IMR-90 (cell line): Measurements from ENCODE around the gene CSNK1G2. TPM values are rescaled to one million over a fixed set of nuclear protein-coding genes. Genes with fewer than 3 reads are reported as not detected.

Source experiments
- ATAC-seq: fragments of 200-7000 bp; cut with Tn5 transposase; 2 replicates; pipeline ENCODE4 v1.9.1; 2020; ENCODE audit warnings: low read depth, mild to moderate bottlenecking, moderate library complexity
- BruUV-seq: library from RNA; stranded (reverse); fragments of 400-500 nt; replicated peaks from 2 replicates; lab custom pipeline; 2021; lab: Mats Ljungman, UMichigan
- CTCF ChIA-PET: fragments of 300-600 bp; formaldehyde crosslinking; extraction: SDS; loops from one replicate; lab custom pipeline; 2021; ENCODE audit warnings: antibody characterized with exemption; lab: Yijun Ruan, JAX
- POLR2A ChIA-PET: fragments of 300-600 bp; sonication (Branson Sonifier 250); formaldehyde crosslinking; loops from one replicate; lab custom pipeline; 2022; ENCODE audit warnings: antibody characterized with exemption; ENCODE audit not compliant: unreplicated experiment; lab: Charles Lee
- DNase-seq: peaks from one replicate; pipeline ENCODE4 v3.0.0; 2013
- H2AFZ ChIP-seq: replicated peaks from 2 replicates; pipeline ENCODE3; 2013; ENCODE audit warnings: low read length, mild to moderate bottlenecking; ENCODE audit not compliant: poor library complexity
- H2AK5ac ChIP-seq: 2 replicates; pipeline ENCODE4 v1.6.1; 2013; ENCODE audit warnings: low read depth, low read length, inconsistent platforms
- H2AK9ac ChIP-seq: replicated peaks from 2 replicates; pipeline ENCODE3; 2013; ENCODE audit warnings: mild to moderate bottlenecking, low read depth, low read length, moderate library complexity; ENCODE audit not compliant: poor library complexity
- H2BK120ac ChIP-seq: 2 replicates; pipeline ENCODE4 v1.6.1; 2013; ENCODE audit warnings: low read depth, low read length, inconsistent platforms
- H2BK15ac ChIP-seq: 3 replicates; pipeline ENCODE4 v1.6.1; 2013; ENCODE audit warnings: low read depth, low read length, inconsistent platforms
- H2BK20ac ChIP-seq: 2 replicates; pipeline ENCODE4 v1.6.1; 2013; ENCODE audit warnings: low read depth, mild to moderate bottlenecking, inconsistent platforms, low read length, moderate library complexity
- H2BK5ac ChIP-seq: 2 replicates; pipeline ENCODE4 v1.6.1; 2013; ENCODE audit warnings: mild to moderate bottlenecking, low read depth, low read length, inconsistent platforms; ENCODE audit not compliant: poor library complexity, severe bottlenecking
- H3K14ac ChIP-seq: replicated peaks from 2 replicates; pipeline ENCODE4 v1.6.1; 2013; ENCODE audit warnings: low read depth, low read length, inconsistent platforms
- H3K18ac ChIP-seq: 2 replicates; pipeline ENCODE4 v1.6.1; 2013; ENCODE audit warnings: low read depth, low read length, control low read depth
- H3K23ac ChIP-seq: 2 replicates; pipeline ENCODE4 v1.6.1; 2013; ENCODE audit warnings: low read depth, low read length, inconsistent platforms
- H3K27ac ChIP-seq: 2 replicates; pipeline ENCODE4 v1.5.1; 2013; ENCODE audit warnings: mild to moderate bottlenecking, control low read depth, low read length; ENCODE audit not compliant: insufficient read depth
- H3K27me3 ChIP-seq: 2 replicates; pipeline ENCODE4 v1.6.1; 2013; ENCODE audit warnings: low read length; ENCODE audit not compliant: control insufficient read depth, insufficient read depth
- H3K36me3 ChIP-seq: 2 replicates; pipeline ENCODE4 v1.6.1; 2013; ENCODE audit warnings: low read length, mixed read lengths; ENCODE audit not compliant: control insufficient read depth, insufficient read depth
- H3K4ac ChIP-seq: 2 replicates; pipeline ENCODE4 v1.6.1; 2013; ENCODE audit warnings: low read depth, low read length, inconsistent platforms
- H3K4me1 ChIP-seq: 2 replicates; pipeline ENCODE4 v1.6.1; 2013; ENCODE audit warnings: low read length, mixed read lengths; ENCODE audit not compliant: control insufficient read depth, insufficient read depth
- H3K4me2 ChIP-seq: 2 replicates; pipeline ENCODE4 v1.6.1; 2013; ENCODE audit warnings: low read depth, mild to moderate bottlenecking, control low read depth, low read length, moderate library complexity
- H3K4me3 ChIP-seq: 2 replicates; pipeline ENCODE4 v1.5.1; 2013; ENCODE audit warnings: low read depth, mild to moderate bottlenecking, control low read depth, low read length, moderate library complexity; ENCODE audit not compliant: insufficient read depth
- H3K56ac ChIP-seq: 2 replicates; pipeline ENCODE4 v1.6.1; 2013; ENCODE audit warnings: low read length, inconsistent platforms; ENCODE audit not compliant: insufficient read depth; ENCODE audit errors: extremely low read depth
- H3K79me1 ChIP-seq, 2 experiments: 2 replicates each; pipeline ENCODE4 v1.6.1; 2013; ENCODE audit warnings: low read length in 2 of 2, inconsistent platforms in 1 of 2, low read depth in 1 of 2
- H3K9ac ChIP-seq: 2 replicates; pipeline ENCODE4 v1.6.1; 2013; ENCODE audit warnings: low read depth, low read length, control low read depth
- H3K9me1 ChIP-seq: 2 replicates; pipeline ENCODE4 v1.6.1; 2013; ENCODE audit warnings: low read length, inconsistent platforms; ENCODE audit not compliant: insufficient read depth
- H3K9me3 ChIP-seq: 2 replicates; pipeline ENCODE4 v1.6.1; 2013; ENCODE audit warnings: low read length; ENCODE audit not compliant: control insufficient read depth, insufficient read depth
- H4K20me1 ChIP-seq: 2 replicates; pipeline ENCODE4 v1.6.1; 2013; ENCODE audit warnings: low read length, inconsistent platforms; ENCODE audit not compliant: insufficient read depth
- H4K5ac ChIP-seq: 2 replicates; pipeline ENCODE4 v1.6.1; 2013; ENCODE audit warnings: mild to moderate bottlenecking, low read depth, low read length, control low read depth
- H4K8ac ChIP-seq, 2 experiments: 2 replicates each; pipeline ENCODE4 v1.6.1; 2013; ENCODE audit warnings: low read depth in 2 of 2, low read length in 2 of 2, control low read depth in 1 of 2, inconsistent platforms in 1 of 2
- H4K91ac ChIP-seq: 2 replicates; pipeline ENCODE4 v1.6.1; 2013; ENCODE audit warnings: low read depth, low read length, inconsistent platforms; ENCODE audit not compliant: insufficient read depth
- BHLHE40 ChIP-seq: fragments of 150-350 bp; IDR thresholded peaks from 2 replicates; pipeline ENCODE4 v1.6.1; 2016; ENCODE audit warnings: mild to moderate bottlenecking, low read depth, low read length
- CEBPB ChIP-seq: IDR thresholded peaks from 2 replicates; pipeline ENCODE4 v1.6.1; 2012; ENCODE audit warnings: low read depth, low read length, improper control_type of control experiment
- FOS ChIP-seq: fragments of 150-350 bp; IDR thresholded peaks from 2 replicates; pipeline ENCODE4 v1.6.1; 2016; ENCODE audit warnings: low read depth, low read length
- MAFK ChIP-seq: IDR thresholded peaks from 2 replicates; pipeline ENCODE4 v1.6.1; 2012; ENCODE audit warnings: low read depth, low read length, improper control_type of control experiment
- NFE2L2 ChIP-seq: fragments of 150-350 bp; IDR thresholded peaks from 2 replicates; pipeline ENCODE4 v1.6.1; 2016; ENCODE audit warnings: low read depth, mild to moderate bottlenecking, low read length
- RAD21 ChIP-seq: IDR thresholded peaks from 2 replicates; pipeline ENCODE4 v1.6.1; 2012; ENCODE audit warnings: low read length, improper control_type of control experiment
- RCOR1 ChIP-seq: IDR thresholded peaks from 2 replicates; pipeline ENCODE4 v1.6.1; 2012; ENCODE audit warnings: mild to moderate bottlenecking, low read length, improper control_type of control experiment; ENCODE audit not compliant: insufficient replicate concordance
- RFX5 ChIP-seq: IDR thresholded peaks from 2 replicates; pipeline ENCODE4 v1.8.0; 2012; ENCODE audit warnings: low read depth, mild to moderate bottlenecking, low read length, moderate library complexity
- USF2 ChIP-seq: fragments of 150-350 bp; IDR thresholded peaks from 2 replicates; pipeline ENCODE4 v1.6.1; 2017; ENCODE audit warnings: mild to moderate bottlenecking, antibody characterized with exemption, low read length, low read depth
- WGBS, 2 experiments: methylation state at CpG; one replicate each; pipeline versions ENCODE4 v1.1.5 to v1.1.7; 2013; ENCODE audit warnings: missing lambda C conversion rate in 2 of 2; ENCODE audit not compliant: insufficient read length in 1 of 2; ENCODE audit errors: extremely low coverage in 2 of 2; 5-methylcytosine and 5-hydroxymethylcytosine counted together
- dilution Hi-C: fragments of 300-500 bp; cut with HindIII; formaldehyde crosslinking; loops from one replicate; pipeline ENCODE4 v1.14.3; 2018; ENCODE audit warnings: low sequenced_read_pairs; ENCODE audit not compliant: unreplicated experiment
- in situ Hi-C: fragments of 300-500 bp; cut with MboI; formaldehyde crosslinking; loops from 3 replicates; pipeline ENCODE4 v1.14.3; 2019; ENCODE audit warnings: low sequenced_read_pairs, inconsistent platforms, mixed read lengths
- intact Hi-C: fragments of 100-400 bp; cut with micrococcal nuclease; formaldehyde crosslinking; loops from 2 replicates; pipeline ENCODE4 v1.10.0; 2022
- polyA plus RNA-seq, 3 experiments: library from polyadenylated mRNA; depleted of rRNA; stranded (reverse); fragments of >200 nt; gene quantifications; 2 replicates each; pipeline ENCODE4 v1.2.3, GENCODE V29; 2012; ENCODE audit warnings: low replicate concordance in 1 of 3
- total RNA-seq: library from RNA; depleted of rRNA; stranded (reverse); fragments of >200 nt; gene quantifications from 2 replicates; pipeline ENCODE4 v1.2.3, GENCODE V29; 2012
- TF ChIP-seq, protein P1 (sequence below): conservative IDR thresholded peaks from 2 replicates; pipeline ENCODE4 v1.5.1; 2012; ENCODE audit warnings: mild to moderate bottlenecking, low read depth, low read length, improper control_type of control experiment

CSNK1G2 gene
- total and polyA plus RNA-seq, 2 of the 4 experiments (the other 2 are of a cell fraction), result 38.0 to 96.3 TPM

- dilution Hi-C loops (no loop called here), in situ Hi-C loops (no loop called here), intact Hi-C loops (no loop called here)
- DNase-seq, result no peak
- peaks cover 47% of the 10 kb centered on the region for H3K36me3 ChIP-seq
- ChIA-PET CTCF (no interaction called here), POLR2A (no interaction called here)
- no peak overlapping the region for H2BK20ac ChIP-seq
- no peak overlapping the region for H2AK9ac ChIP-seq
- H3K27ac ChIP-seq, result no peak overlapping the region
- TF ChIP-seq MAFK (no peak), RCOR1 (no peak), RFX5 (no peak), CEBPB (no peak), USF2 (no peak), RAD21 (no peak), FOS (no peak), NFE2L2 (no peak), BHLHE40 (no peak)
- TF ChIP-seq, protein P1, sequence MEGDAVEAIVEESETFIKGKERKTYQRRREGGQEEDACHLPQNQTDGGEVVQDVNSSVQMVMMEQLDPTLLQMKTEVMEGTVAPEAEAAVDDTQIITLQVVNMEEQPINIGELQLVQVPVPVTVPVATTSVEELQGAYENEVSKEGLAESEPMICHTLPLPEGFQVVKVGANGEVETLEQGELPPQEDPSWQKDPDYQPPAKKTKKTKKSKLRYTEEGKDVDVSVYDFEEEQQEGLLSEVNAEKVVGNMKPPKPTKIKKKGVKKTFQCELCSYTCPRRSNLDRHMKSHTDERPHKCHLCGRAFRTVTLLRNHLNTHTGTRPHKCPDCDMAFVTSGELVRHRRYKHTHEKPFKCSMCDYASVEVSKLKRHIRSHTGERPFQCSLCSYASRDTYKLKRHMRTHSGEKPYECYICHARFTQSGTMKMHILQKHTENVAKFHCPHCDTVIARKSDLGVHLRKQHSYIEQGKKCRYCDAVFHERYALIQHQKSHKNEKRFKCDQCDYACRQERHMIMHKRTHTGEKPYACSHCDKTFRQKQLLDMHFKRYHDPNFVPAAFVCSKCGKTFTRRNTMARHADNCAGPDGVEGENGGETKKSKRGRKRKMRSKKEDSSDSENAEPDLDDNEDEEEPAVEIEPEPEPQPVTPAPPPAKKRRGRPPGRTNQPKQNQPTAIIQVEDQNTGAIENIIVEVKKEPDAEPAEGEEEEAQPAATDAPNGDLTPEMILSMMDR, result no peak
- no peak overlapping the region for H2BK15ac ChIP-seq
- H4K8ac ChIP-seq, result no peak overlapping the region
- H4K20me1 ChIP-seq, result peaks cover 37% of the 10 kb centered on the region
- no peak overlapping the region for H3K14ac ChIP-seq
- H4K5ac ChIP-seq, result no peak overlapping the region
- H2AFZ ChIP-seq, result no peak overlapping the region
- H2BK120ac ChIP-seq, result no peak overlapping the region
- no peaks in the 10 kb centered on the region for H3K9me3 ChIP-seq
- peaks cover 4% of the 10 kb centered on the region for H3K9me1 ChIP-seq
- H2BK5ac ChIP-seq, result no peak overlapping the region
- no peak for ATAC-seq
- no peak overlapping the region for H3K23ac ChIP-seq
- WGBS, 2 experiments, result 98% methylated on average over 24 of the region's 43 CpGs; no CpG with 5 or more reads in 1 of the 2 experiments
- peaks cover 5 to 35% of the 10 kb centered on the region in 2 experiments for H3K79me1 ChIP-seq
- H3K9ac ChIP-seq, result no peak overlapping the region
- no peak overlapping the region for H3K18ac ChIP-seq
- no peak overlapping the region for H3K56ac ChIP-seq
- H4K91ac ChIP-seq, result no peak overlapping the region
- H3K4me3 ChIP-seq, result no peak overlapping the region
- H3K4ac ChIP-seq, result no peak overlapping the region
- H3K4me2 ChIP-seq, result no peak overlapping the region
- H3K4me1 ChIP-seq, result no peaks in the 10 kb centered on the region
- H2AK5ac ChIP-seq, result no peak overlapping the region
- no peaks in the 10 kb centered on the region for H3K27me3 ChIP-seq
- no TSS peak for BruUV-seq
Observed at GRCh38 chr19:1979017-1979416, 38.0 kb downstream of the CSNK1G2 start.
